ENCODE measurements around the gene NCLN.
"Not testable (repeated sequence)": the region's sequence is repeated elsewhere in the genome, so short reads cannot be mapped to it uniquely, and the experiment has no call there.

The NCLN gene

GRCh38 chr19:3185461-3186159 lies at the start of gene NCLN:
Gene NCLN, plus strand, starts transcription at chr19:3185930. Its CDS starts 101 bp downstream, at chr19:3186031.
- peak; percentile 78 to 79 for DNase-seq (ENCODE audit: low read depth in 2 of 2)

- no peak for DNase-seq (ENCODE audit: low read depth in 2 of 2)
These were observed 49.6 kb upstream of the NCLN start, which contains the start of gene GNA15 for GRCh38 chr19:3135961-3136683. Gene GNA15, plus strand, starts transcription at chr19:3136033. Its CDS starts 418 bp downstream, at chr19:3136451.

GRCh38 chr19:3136684-3137055 lies 49.1 kb upstream of the NCLN start:
- no peak for DNase-seq (ENCODE audit: low read depth in 2 of 2)

GRCh38 chr19:3137119-3137518 lies 48.6 kb upstream of the NCLN start:
- DNase-seq (ENCODE audit: low read depth in 2 of 2), result no peak

- DNase-seq (ENCODE audit: low read depth in 2 of 2), result no peak
These were observed 47.5 kb upstream of the NCLN start for GRCh38 chr19:3138268-3138667.

- DNase-seq (ENCODE audit: low read depth in 2 of 2), result no peak
These were observed 45.1 kb upstream of the NCLN start for GRCh38 chr19:3140667-3141038.

GRCh38 chr19:3142292-3142670 lies 43.4 kb upstream of the NCLN start:
- peak; percentile 41 to 53 for DNase-seq (ENCODE audit: low read depth in 2 of 2)

GRCh38 chr19:3142781-3143337 lies 42.9 kb upstream of the NCLN start:
- no peak for DNase-seq (ENCODE audit: low read depth in 2 of 2)

GRCh38 chr19:3145909-3146676 lies 39.6 kb upstream of the NCLN start:
- no peak for DNase-seq (ENCODE audit: low read depth in 2 of 2)

- no peak for DNase-seq (ENCODE audit: low read depth in 2 of 2)
These were observed 39.0 kb upstream of the NCLN start for GRCh38 chr19:3146677-3147100.

GRCh38 chr19:3148503-3148902 lies 37.2 kb upstream of the NCLN start:
- DNase-seq (ENCODE audit: low read depth in 2 of 2), result no peak

GRCh38 chr19:3149089-3149488 lies 36.6 kb upstream of the NCLN start:
- DNase-seq (ENCODE audit: low read depth in 2 of 2), result no peak

- no peak for DNase-seq (ENCODE audit: low read depth in 2 of 2)
These were observed 35.9 kb upstream of the NCLN start for GRCh38 chr19:3149526-3150505.

- no peak for DNase-seq (ENCODE audit: low read depth in 2 of 2)
These were observed 34.9 kb upstream of the NCLN start for GRCh38 chr19:3150739-3151329.

GRCh38 chr19:3151563-3152418 lies 33.9 kb upstream of the NCLN start:
- DNase-seq (ENCODE audit: low read depth in 2 of 2), result no peak

- no peak for DNase-seq (ENCODE audit: low read depth in 2 of 2)
These were observed 33.3 kb upstream of the NCLN start for GRCh38 chr19:3152419-3152780.

- DNase-seq (ENCODE audit: low read depth in 2 of 2), result no peak
These were observed 32.2 kb upstream of the NCLN start for GRCh38 chr19:3153286-3154230.

- DNase-seq (ENCODE audit: low read depth in 2 of 2), result not testable (repeated sequence)
These were observed 31.3 kb upstream of the NCLN start for GRCh38 chr19:3154447-3154846.

Measured in fibroblast of skin of left biceps (primary cell).